Limb (tissue), 2 donors: ENCODE results near the gene DYRK1A.
"Not testable (repeated sequence)": the region's sequence is repeated elsewhere in the genome, so short reads cannot be mapped to it uniquely, and the experiment has no call there.

Experiments used
- DNase-seq, 2 donors: peaks; one replicate each; pipeline ENCODE4 v3.0.0-alpha.2; 2016; ENCODE audit errors: extremely low spot score in 2 of 2

The DYRK1A gene

GRCh38 chr21:37549730-37550129 is 183.2 kb downstream of the DYRK1A start:
- not testable (repeated sequence) for DNase-seq

DNA sequence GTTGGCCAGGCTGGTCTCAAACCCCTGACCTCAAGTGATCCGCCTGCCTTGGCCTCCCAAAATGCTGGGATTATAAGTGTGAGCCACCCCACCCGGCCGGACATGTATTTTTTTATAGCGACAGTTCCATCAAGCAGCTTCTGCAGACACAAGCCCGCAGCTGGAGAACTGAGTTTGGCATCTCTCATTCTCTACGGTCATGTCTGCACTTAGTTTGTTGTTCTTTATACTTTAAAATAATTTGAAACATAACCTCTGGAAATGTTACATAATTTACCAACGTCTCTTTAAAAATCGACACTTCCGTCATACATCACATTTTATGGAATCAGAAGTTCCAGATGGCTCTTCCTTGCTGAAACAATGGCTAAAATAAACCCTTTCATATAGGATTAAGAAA is 183.6 kb downstream of the DYRK1A start:
- no peak for DNase-seq

DNA sequence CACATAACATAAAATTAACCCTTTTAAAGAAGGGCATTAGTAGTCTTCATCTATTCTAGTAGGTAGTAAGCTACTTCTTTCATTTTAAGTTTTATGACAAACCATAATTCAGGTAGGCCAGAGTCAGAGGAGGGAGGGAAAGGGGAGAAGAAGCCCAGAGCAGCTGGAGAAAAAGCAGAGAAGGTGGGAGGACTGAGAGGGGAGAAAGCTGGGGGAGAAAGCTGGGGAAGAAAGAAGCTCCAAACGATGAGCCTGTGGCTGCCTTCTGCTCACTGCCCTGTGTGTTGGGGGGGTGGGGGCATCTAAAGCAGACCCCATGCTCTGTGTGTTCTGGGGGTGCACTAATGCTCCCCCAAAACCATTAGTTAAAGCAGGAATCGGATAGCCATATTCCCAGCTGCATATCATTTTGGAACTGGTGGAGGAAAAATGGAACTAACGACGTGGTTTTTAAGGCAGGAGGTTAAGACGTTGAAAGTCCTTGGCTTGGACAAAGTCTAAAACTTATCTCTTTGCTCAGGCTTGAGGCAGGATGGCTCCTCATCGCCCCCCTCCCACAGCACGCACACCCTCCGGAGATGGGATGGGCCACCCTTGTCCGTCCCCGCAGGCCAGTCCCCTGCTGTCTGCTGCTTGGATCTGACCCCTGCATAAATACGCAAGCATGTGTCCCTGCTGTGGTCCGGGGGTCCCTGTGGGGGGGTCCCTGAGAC is 184.2 kb downstream of the DYRK1A start:
- no peak for DNase-seq

DNA sequence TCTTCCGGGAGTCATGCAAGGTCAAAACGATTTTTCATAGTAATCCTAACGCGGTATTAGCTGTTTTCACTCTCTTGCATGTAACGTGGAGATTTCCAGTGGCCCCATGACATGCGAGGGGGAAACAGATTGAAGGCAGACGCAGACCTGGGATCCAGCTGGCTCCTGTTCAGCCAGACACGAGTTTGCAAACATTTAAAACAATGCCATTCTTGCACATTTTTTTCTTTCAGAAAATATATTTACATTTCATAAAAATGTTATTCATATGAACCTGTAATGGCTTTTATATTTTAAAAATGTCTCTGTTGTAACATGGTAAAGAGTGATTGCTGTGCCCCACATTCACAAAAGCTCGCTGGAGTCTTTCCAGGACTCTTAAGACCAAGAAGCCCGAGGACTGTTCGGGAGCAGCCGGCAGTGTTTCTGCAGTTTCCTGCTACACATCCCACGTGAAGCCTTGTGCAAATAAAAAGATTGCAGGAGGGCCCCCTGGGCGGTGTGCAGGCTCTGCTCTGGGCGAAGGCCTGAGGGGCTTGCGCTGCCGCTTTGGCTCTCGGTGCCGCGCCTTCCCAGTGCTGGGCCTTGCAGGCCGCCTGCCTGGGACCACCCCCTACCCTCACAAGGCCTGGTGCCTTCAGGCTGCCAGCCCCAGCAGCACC is 184.9 kb downstream of the DYRK1A start:
- DNase-seq, result peak; percentile 45 to 51

DNA sequence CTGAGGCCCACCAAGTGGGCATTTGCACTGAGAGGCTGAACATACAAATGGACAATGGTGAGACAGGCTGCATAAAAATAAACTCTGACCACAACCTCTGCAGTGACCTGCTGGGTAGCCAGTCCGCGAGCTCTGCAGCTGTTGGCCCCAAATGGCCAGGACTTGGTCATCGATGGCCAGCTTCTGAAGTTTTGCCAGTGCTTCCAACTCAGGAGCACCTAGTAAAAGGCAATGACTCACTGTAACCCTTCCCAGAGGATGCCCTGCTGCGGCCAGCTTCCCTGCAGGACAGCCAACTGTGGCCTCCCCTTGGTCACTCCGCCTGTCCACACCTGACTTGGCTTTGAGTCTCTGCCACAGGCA is 185.4 kb downstream of the DYRK1A start:
- DNase-seq, result no peak

- no peak for DNase-seq
These were observed 186.0 kb downstream of the DYRK1A start for GRCh38 chr21:37552496-37553029.

GRCh38 chr21:37553078-37553481 is 186.5 kb downstream of the DYRK1A start:
- DNase-seq, result no peak

- no peak for DNase-seq
These were observed 188.2 kb downstream of the DYRK1A start for GRCh38 chr21:37554661-37555379.

DNA sequence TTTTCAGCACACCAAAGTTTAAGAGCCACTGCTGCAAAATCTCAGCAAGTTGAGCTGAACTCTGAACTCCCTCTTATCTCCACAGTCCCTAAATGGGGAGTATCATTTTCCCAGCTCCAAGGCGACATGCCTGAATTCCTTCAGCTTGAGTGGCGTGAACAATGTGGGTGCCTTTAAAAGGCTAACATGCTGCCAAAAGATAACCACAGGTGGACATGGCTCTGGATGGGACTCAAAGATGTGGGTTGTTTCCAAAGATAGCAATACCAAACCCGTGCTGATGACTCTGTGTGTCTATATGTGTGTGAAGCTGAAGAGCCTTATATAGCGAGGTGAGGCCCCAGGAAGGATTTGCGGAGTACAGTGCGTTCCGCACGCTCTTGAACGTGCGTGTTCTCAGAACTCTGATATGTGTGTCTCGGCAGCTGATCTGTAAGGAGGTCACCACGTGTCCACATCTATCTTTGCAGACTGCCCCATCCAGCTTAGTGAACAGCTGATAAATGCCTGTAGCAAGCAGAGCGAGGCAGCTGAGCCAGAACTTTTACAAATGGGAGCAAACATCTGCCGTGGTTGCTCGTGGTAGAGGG is 189.2 kb downstream of the DYRK1A start:
- DNase-seq, result peak in 1 of 2 donors; percentile 45

DNA sequence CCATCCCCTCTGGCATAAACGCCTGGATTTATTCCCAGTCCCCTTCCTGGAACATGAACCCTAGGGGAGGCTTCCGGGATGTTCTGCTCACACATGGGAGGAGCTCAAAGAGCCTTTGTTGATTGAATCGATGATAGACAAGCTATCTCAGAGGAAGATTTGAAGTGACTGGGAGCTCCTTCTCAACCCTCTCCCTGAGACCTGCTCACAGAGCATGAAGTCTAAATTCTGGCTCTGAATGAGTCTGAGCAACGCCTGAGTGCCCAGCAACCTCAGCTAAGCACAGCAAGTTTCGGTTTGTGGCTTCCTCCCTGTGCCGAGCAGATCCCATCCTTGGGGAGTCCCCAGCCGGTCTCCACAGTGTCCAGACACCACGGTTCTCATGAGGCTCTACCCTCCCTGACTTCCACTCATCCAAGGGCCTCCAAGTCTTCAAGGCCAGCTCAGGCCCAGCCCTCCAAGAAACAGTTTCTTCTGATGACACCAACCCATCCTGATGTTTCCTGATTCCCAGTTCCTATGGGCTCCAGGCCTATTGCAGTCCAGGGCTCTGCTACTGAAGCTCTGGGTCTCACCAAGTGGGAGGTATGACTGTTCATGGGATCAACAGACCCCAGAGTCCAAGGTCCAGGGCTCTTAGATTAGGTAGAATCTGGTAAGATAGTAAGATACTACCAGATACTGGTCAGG is 190.8 kb downstream of the DYRK1A start:
- DNase-seq, result no peak

DNA sequence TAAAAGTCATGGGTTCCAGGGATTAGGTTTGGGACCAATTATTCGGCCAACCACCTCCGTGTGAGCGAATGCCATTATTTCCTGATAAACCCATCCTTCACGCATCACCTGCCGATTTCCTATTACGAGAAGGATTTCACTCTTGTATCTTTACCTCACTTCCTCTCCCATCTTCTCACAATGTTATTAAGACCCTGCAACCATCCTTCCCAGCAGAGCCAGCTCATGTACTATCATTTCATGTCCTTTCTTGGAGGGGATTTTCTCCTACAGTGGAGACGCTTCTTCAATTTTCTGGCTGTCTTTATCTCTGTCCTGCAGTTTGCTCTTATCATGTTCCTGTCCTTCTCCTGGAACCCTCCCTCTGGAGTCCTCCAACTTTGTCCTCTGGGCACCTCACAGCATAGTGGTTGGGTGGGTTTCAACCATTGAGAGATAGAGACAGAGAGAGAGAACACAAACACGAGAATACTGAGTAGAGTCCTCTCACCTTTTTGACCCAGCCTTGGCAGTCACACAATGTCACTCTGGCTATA is 192.2 kb downstream of the DYRK1A start:
- DNase-seq, result no peak

- DNase-seq, result no peak
These were observed 193.8 kb downstream of the DYRK1A start for GRCh38 chr21:37560385-37560784.

DNA sequence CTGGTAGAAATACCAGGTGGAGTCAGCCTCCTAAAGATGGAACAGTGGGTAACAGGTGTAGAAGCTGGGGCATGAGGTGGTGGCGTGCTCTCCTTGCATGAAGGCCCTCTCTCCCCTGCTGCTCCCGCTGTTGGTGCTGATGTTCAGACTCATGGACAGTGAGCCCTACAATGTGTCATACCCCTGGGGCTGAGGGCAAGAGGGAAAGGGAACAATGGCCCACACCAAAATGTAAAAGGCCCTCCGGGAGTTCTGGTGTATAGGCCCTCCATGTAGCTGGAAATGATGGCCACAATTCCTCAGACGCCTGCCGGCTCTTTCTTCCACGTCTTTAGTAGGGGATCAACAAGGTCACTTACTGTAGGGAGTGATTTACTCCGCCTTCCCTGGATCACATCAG is 194.9 kb downstream of the DYRK1A start:
- DNase-seq, result no peak

DNA sequence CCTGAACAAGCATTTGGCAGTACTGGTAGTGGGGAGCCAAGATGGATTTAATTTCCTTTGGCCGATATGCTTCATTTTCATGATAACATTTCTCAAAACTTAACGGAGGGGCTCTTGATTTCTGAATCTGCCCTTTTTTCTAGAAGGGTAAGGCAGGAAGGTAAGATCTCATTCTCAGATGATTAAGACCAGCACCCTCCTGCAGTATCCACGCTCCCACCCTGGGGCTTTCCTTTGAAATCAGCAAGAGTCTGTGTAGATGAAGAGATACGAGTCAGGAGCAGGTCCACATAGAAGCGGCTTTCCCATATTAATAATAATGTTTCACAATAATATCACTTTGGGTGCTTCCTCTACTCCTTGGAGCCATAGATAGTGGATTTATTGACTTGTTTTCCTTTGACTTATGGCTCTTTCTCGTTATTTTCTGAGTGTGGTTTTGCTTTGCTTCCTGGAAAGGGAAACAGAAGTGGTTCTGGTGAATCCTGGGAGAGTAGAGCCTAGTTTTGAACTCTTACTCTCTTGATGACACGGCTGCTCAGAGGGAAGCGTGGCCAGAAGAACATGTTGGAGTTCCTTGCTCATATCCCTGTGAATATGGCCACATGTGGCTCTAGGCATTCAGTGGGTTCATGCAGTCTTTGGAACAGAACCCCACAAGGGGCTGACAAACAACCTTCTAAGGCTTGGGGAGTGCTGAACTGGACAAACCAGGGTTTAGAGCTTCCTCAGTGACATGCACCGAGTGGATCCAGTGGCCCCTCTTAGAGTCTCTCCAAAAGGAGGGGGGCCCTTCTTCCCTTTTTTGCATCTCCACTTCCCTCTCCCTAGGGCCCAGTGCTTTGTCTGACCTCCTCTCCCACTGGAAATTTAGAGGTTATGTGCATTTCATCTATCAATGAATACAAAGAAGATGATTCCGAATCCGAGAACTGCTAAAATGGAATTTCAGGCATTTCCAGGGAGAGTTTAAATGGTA is 195.7 kb downstream of the DYRK1A start:
- no peak for DNase-seq

- DNase-seq, result no peak
These were observed 196.5 kb downstream of the DYRK1A start for GRCh38 chr21:37562920-37563640.

DNA sequence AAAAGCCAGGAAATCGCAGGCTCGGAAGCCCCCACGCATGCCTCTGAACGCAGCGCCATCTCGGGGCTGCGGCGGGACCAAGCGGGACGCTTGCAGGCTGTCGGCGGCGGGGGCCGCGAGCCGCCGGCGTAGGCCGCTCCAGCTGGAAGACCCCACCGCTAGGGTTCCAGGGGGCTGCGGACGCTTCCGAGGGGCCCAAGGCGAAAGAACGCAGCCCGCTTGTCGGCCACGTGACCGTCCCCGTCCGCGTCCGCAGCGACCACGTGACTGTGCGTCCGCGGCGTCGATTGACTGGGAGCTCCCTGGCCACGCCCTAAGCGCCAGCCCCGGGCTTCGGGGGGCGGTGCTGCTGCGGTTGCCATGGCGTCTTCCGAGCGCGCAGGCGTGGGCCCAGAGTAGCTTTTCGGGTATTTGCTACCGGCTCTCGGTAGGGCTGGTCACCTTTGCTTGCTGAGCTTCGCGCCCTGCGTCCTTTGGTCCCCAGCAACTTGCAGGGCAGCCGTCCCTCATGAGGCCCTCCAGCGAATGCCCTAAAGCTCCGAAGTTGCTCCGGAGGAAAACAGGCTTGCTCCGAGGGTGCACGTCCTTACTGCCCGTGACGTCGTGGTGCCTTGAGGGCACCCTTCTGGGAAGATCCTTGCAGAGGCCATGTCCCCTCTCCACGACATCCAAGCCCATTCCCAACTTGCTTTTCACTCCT is 197.2 kb downstream of the DYRK1A start:
- DNase-seq, result peak; percentile 92 to 95

- no peak for DNase-seq
These were observed 197.9 kb downstream of the DYRK1A start for GRCh38 chr21:37564341-37564923.

- no peak for DNase-seq
These were observed 198.5 kb downstream of the DYRK1A start for GRCh38 chr21:37564924-37565529.
